DMS153 (cell line): ENCODE data around the gene PEX5.
"Not testable (repeated sequence)": the region's sequence is repeated elsewhere in the genome, so short reads cannot be mapped to it uniquely, and the experiment has no call there.

Experiments
- DNase-seq: peaks from one replicate; lab custom pipeline; 2025; lab: John Stamatoyannopoulos, UW

The PEX5 gene

GRCh38 chr12:7217475-7218069 lies 28.1 kb downstream of the PEX5 start:
- no peak for DNase-seq

- no peak for DNase-seq
Measured at GRCh38 chr12:7219599-7220243, 30.2 kb downstream of the PEX5 start.

GRCh38 chr12:7221486-7221885 lies 32.0 kb downstream of the PEX5 start:
- DNase-seq: no peak

GRCh38 chr12:7229741-7230140 lies 40.3 kb downstream of the PEX5 start:
- DNase-seq: no peak

GRCh38 chr12:7241404-7242005 lies 52.0 kb downstream of the PEX5 start:
- no peak for DNase-seq

- no peak for DNase-seq
Measured at GRCh38 chr12:7242176-7243101, 53.0 kb downstream of the PEX5 start.

- not testable (repeated sequence) for DNase-seq
Measured at GRCh38 chr12:7251328-7251996, 62.0 kb downstream of the PEX5 start.

- DNase-seq: no peak
Measured at GRCh38 chr12:7259060-7259459, 69.6 kb downstream of the PEX5 start.
